Astrocyte (in vitro differentiated cells and primary cell): ENCODE measurements around the gene CHST11. TPM values are rescaled to one million over a fixed set of nuclear protein-coding genes. Genes with fewer than 3 reads are reported as not detected.

Experiments
- DNase-seq: peaks from one replicate; pipeline ENCODE4 v3.0.0-alpha.2; 2010; ENCODE audit warnings: low read depth
- FAIRE-seq: peaks from 2 replicates; lab custom pipeline; 2011; peaks lifted over from hg19 to GRCh38; lab: Jason Lieb, UNC
- H2AFZ ChIP-seq: 2 replicates; pipeline ENCODE4 v1.6.0; 2012; ENCODE audit warnings: low read depth, low read length, inconsistent platforms
- H3K27ac ChIP-seq: 2 replicates; pipeline ENCODE4 v1.5.1; 2011; ENCODE audit warnings: low read depth, low read length, inconsistent platforms
- H3K27me3 ChIP-seq: 2 replicates; pipeline ENCODE4 v1.6.0; 2011; ENCODE audit warnings: low read length, inconsistent platforms; ENCODE audit not compliant: insufficient read depth
- H3K36me3 ChIP-seq: 2 replicates; pipeline ENCODE4 v1.5.1; 2011; ENCODE audit warnings: low read length, inconsistent platforms; ENCODE audit not compliant: insufficient read depth
- H3K4me1 ChIP-seq: 2 replicates; pipeline ENCODE4 v1.5.1; 2011; ENCODE audit warnings: low read length, inconsistent platforms; ENCODE audit not compliant: insufficient read depth
- H3K4me2 ChIP-seq: 2 replicates; pipeline ENCODE4 v1.6.0; 2012; ENCODE audit warnings: low read length, inconsistent platforms
- H3K4me3 ChIP-seq: 2 replicates; pipeline ENCODE4 v1.5.1; 2011; ENCODE audit warnings: low read depth, mild to moderate bottlenecking, low read length, inconsistent platforms; ENCODE audit not compliant: insufficient read depth
- H3K79me2 ChIP-seq: 2 replicates; pipeline ENCODE4 v1.6.0; 2012; ENCODE audit warnings: mild to moderate bottlenecking, low read length, inconsistent platforms; ENCODE audit not compliant: insufficient read depth
- H3K9ac ChIP-seq: 2 replicates; pipeline ENCODE4 v1.6.0; 2012; ENCODE audit warnings: mild to moderate bottlenecking, low read length, inconsistent platforms
- H3K9me3 ChIP-seq: 2 replicates; pipeline ENCODE4 v1.5.1; 2012; ENCODE audit warnings: low read depth, mild to moderate bottlenecking, low read length, inconsistent platforms; ENCODE audit not compliant: insufficient read depth
- H4K20me1 ChIP-seq: 2 replicates; pipeline ENCODE4 v1.6.0; 2012; ENCODE audit warnings: low read length, inconsistent platforms; ENCODE audit not compliant: insufficient read depth
- H3K27ac Mint-ChIP-seq: one replicate; pipeline ENCODE4 v1.8.0; 2021; ENCODE audit warnings: mild to moderate bottlenecking, mixed read lengths; ENCODE audit not compliant: unreplicated experiment
- H3K27me3 Mint-ChIP-seq: one replicate; pipeline ENCODE4 v1.8.0; 2021; ENCODE audit warnings: low read depth, mixed read lengths; ENCODE audit not compliant: unreplicated experiment
- H3K36me3 Mint-ChIP-seq: one replicate; pipeline ENCODE4 v1.8.0; 2021; ENCODE audit warnings: low read depth, mixed read lengths; ENCODE audit not compliant: unreplicated experiment
- H3K4me1 Mint-ChIP-seq: one replicate; pipeline ENCODE4 v1.8.0; 2021; ENCODE audit warnings: low read depth, mixed read lengths; ENCODE audit not compliant: unreplicated experiment
- H3K4me3 Mint-ChIP-seq: one replicate; pipeline ENCODE4 v1.8.0; 2021; ENCODE audit warnings: mild to moderate bottlenecking, moderate library complexity, mixed read lengths; ENCODE audit not compliant: unreplicated experiment
- H3K9me3 Mint-ChIP-seq: one replicate; pipeline ENCODE4 v1.8.0; 2021; ENCODE audit warnings: mild to moderate bottlenecking, mixed read lengths; ENCODE audit not compliant: unreplicated experiment
- CTCF ChIP-seq: IDR thresholded peaks from 2 replicates; pipeline ENCODE4 v1.5.1; 2011; ENCODE audit warnings: low read depth, mild to moderate bottlenecking, inconsistent platforms, low read length, moderate library complexity; ENCODE audit not compliant: insufficient read depth
- EZH2 ChIP-seq: IDR thresholded peaks from 2 replicates; pipeline ENCODE4 v1.6.1; 2012; ENCODE audit warnings: mild to moderate bottlenecking, low read length, inconsistent platforms; ENCODE audit not compliant: insufficient read depth
- total RNA-seq: library from RNA; stranded (reverse); gene quantifications from 2 replicates; pipeline ENCODE4 v1.2.1, GENCODE V29; 2021

CHST11 gene
- total RNA-seq, 1 donor from 2014 or later, result 30.2 TPM

GRCh38 chr12:104643819-104644669 is 187.3 kb downstream of the CHST11 start:
- Mint-ChIP-seq H3K9me3 (no peaks in the 10 kb centered on the region), H3K36me3 (peaks cover 10% of the 10 kb centered on the region), H3K27ac (no peak overlapping the region), H3K27me3 (no peaks in the 10 kb centered on the region), H3K4me3 (peak overlapping the region; percentile 31), H3K4me1 (no peaks in the 10 kb centered on the region)
- H3K27ac ChIP-seq, result no peak overlapping the region
- FAIRE-seq, result no peak
- no peaks in the 10 kb centered on the region for H3K36me3 ChIP-seq
- H2AFZ ChIP-seq, result no peak overlapping the region
- no peak overlapping the region for H3K4me2 ChIP-seq
- H3K9me3 ChIP-seq, result peaks cover 7% of the 10 kb centered on the region
- H3K9ac ChIP-seq, result no peak overlapping the region
- DNase-seq, result no peak
- no peaks in the 10 kb centered on the region for H3K27me3 ChIP-seq
- H4K20me1 ChIP-seq, result peaks cover 46% of the 10 kb centered on the region
- H3K4me1 ChIP-seq, result no peaks in the 10 kb centered on the region
- H3K79me2 ChIP-seq, result no peaks in the 10 kb centered on the region
- no peak overlapping the region for H3K4me3 ChIP-seq
- TF ChIP-seq EZH2, result no peak
- no peak for TF ChIP-seq CTCF

GRCh38 chr12:104648756-104649155 is 192.0 kb downstream of the CHST11 start:
- H3K27ac ChIP-seq, result no peak overlapping the region
- no peak overlapping the region for H3K4me3 ChIP-seq

More at GRCh38 chr12:104648756-104649155, 192.0 kb downstream of the CHST11 start:
- Histone ChIP-seq H3K36me3 (no peaks in the 10 kb centered on the region), H3K4me1 (no peaks in the 10 kb centered on the region), H3K79me2 (peaks cover 5% of the 10 kb centered on the region), H3K27me3 (no peaks in the 10 kb centered on the region), H4K20me1 (peaks cover 54% of the 10 kb centered on the region), H2AFZ (no peak overlapping the region), H3K4me2 (no peak overlapping the region), H3K9me3 (no peaks in the 10 kb centered on the region), H3K9ac (no peak overlapping the region)
- Mint-ChIP-seq H3K36me3 (peaks cover 14% of the 10 kb centered on the region), H3K9me3 (no peaks in the 10 kb centered on the region), H3K4me3 (no peak overlapping the region), H3K27ac (no peak overlapping the region), H3K27me3 (no peaks in the 10 kb centered on the region), H3K4me1 (no peaks in the 10 kb centered on the region)
- no peak for TF ChIP-seq EZH2
- TF ChIP-seq CTCF, result no peak
- DNase-seq (no peak), FAIRE-seq (no peak)
